PC-9 (cell line): Measurements from ENCODE around the gene SLC6A17.

Experiments used
- EZH2 ChIP-seq: fragments of 200-600 bp; sonication (generic); IDR thresholded peaks from 2 replicates; pipeline ENCODE4 v1.8.0; 2017; ENCODE audit warnings: antibody characterized with exemption, low read depth
- TF ChIP-seq, protein P1 (sequence below): fragments of 200-600 bp; sonication (generic); conservative IDR thresholded peaks from 2 replicates; pipeline ENCODE4 v1.6.1; 2017; ENCODE audit warnings: mixed run types, antibody characterized with exemption, mild to moderate bottlenecking, moderate library complexity

DNA sequence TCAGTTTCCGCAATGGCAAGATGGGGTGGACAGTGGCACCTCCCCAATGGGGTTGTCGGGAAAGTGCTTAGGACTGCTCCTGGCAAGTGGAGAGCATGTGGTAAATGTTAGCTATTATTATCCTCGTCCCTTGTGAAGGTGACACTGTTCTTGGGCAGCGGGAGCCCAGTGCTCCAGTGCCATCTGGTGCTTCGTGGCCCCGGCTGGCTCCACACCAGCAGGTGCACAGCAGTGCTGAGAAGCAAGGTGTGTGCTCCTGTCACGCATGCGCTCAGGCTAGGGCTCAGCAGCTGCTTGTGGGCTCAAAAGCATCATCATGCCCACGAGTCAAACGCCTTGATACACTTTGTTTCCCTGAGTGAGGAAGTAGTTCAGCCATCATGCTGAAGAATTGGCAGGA is 34.9 kb downstream of the SLC6A17 start:
- TF ChIP-seq, protein P1, sequence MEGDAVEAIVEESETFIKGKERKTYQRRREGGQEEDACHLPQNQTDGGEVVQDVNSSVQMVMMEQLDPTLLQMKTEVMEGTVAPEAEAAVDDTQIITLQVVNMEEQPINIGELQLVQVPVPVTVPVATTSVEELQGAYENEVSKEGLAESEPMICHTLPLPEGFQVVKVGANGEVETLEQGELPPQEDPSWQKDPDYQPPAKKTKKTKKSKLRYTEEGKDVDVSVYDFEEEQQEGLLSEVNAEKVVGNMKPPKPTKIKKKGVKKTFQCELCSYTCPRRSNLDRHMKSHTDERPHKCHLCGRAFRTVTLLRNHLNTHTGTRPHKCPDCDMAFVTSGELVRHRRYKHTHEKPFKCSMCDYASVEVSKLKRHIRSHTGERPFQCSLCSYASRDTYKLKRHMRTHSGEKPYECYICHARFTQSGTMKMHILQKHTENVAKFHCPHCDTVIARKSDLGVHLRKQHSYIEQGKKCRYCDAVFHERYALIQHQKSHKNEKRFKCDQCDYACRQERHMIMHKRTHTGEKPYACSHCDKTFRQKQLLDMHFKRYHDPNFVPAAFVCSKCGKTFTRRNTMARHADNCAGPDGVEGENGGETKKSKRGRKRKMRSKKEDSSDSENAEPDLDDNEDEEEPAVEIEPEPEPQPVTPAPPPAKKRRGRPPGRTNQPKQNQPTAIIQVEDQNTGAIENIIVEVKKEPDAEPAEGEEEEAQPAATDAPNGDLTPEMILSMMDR = no peak
- TF ChIP-seq EZH2 = no peak
